Stimulated activated CD8-positive, alpha-beta memory T cell treated with anti-CD3 and anti-CD28 coated beads, Interleukin-2, amount 100 ng/mL, for 48 hours (primary cell): ENCODE measurements around the gene SPARC.
"Not testable (repeated sequence)": the region's sequence is repeated elsewhere in the genome, so short reads cannot be mapped to it uniquely, and the experiment has no call there.

Experiments
- DNase-seq, 2 donors: peaks; one replicate each; pipeline ENCODE4 v3.0.0-alpha.2; 2020; ENCODE audit warnings: low read depth in 2 of 2

The SPARC gene, protein sequence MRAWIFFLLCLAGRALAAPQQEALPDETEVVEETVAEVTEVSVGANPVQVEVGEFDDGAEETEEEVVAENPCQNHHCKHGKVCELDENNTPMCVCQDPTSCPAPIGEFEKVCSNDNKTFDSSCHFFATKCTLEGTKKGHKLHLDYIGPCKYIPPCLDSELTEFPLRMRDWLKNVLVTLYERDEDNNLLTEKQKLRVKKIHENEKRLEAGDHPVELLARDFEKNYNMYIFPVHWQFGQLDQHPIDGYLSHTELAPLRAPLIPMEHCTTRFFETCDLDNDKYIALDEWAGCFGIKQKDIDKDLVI

DNA sequence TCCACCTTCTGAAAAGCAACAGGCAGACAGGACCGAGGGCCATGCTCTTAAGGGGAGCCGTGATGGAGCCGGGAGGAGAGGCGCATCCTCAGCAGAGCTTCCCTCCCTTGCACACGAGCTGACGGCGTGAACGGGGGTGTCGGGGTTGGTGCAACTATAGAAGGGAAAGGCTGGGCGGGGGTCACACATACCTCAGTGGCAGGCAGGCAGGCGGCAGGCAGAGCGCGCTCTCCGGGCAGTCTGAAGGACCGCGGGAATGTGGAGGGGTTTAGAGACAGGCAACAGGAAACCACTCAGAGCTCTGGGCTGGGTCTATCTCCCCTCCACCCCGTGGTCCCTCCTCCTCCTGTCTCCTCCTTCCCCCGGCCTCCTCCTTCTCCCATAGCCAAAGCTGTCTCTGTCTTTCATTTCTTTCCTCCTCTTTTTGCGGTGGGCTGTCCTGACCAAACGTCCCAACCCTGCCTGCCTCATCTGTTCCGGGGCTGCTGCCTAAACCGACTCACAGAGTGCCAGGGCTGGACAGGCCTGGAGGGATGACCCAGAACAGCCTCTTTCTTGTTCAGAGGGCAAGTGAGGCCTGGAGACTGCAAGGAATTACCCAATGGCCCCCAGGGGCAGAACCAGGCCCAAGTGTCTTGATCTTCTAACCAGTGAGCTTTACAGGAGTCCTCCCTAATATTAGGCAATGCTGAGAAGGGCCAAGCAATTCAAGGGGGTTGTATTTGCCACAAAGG lies at the start of gene SPARC:
TSS of gene SPARC (minus strand) at position 242 of the 734 bp plus-strand sequence. CDS start 10,727 bp downstream, outside the sequence.
- no peak for DNase-seq

GRCh38 chr5:151735646-151736045 lies 48.9 kb upstream of the SPARC start:
- no peak for DNase-seq

- no peak for DNase-seq
Observed at GRCh38 chr5:151734064-151734408, 47.3 kb upstream of the SPARC start.

DNA sequence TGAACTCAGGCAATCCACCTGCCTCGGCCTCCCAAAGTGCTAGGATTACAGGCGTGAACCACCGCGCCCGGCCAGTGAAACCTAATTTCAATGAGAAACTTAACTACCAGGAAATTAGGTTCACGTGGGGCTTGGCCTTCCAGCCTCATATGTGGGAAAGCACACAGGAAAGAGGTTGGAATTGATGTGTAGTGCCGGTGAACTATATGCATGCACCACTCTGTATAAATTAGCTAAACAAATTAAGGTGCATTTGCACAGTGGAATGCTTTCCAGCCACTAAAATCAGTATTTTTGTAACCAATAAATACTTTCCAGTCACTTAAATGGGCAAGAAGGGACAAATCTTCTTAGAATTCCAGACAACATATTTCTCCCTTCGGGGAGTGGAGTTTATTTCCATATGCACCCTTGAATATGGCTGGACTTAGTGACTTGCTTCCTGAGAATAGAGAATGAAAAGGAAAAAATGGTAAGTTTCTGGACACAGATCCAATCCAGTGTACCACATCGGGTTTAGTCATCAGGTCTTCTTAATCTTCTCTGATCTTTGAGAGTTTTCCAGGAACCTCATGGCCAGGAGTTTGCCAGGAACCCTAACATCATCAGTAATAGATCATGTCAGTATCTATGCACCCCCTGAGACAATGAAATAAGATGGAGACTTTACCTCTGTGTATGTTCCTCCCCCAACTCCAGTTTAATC lies 46.8 kb upstream of the SPARC start:
- no peak for DNase-seq

DNA sequence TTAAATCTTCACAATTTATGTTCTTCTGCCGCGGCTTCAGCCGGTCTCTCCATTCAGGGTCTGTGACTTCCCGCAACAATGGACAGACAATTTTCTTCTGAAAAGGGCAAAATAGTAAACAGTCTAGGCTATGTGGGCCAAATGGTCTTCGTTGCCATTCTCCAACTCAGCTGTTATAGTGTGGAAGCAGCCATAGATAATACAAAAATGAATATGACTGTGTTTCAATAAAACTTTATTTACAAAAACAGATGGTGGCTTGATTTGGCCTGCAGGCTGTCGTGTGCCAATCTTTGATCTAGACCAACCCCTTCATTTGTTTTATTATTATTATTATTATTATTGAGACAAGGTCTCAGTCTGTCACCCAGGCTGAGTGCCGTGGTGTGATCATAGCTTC lies 43.7 kb upstream of the SPARC start:
- DNase-seq, result no peak

DNA sequence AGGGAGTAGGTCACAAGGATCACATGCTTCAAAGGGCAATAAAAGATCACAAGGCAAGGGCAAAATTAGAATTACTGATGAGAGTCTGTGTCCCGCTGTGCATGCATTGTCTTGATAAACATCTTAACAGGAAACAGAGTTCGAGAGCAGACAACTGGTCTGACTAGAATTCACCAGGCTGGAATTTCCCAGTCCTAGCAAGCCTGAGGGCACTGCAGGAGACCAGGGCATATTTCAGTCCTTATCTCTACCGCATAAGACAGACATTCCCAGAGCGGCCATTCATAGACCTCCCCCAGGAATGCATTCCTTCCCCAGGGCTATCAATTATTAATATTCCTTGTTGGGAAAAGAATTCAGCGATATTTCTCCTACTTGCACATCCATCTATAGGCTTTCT lies 42.9 kb upstream of the SPARC start:
- DNase-seq, result not testable (repeated sequence)

- no peak for DNase-seq
Observed at GRCh38 chr5:151724360-151724759, 37.6 kb upstream of the SPARC start.

DNA sequence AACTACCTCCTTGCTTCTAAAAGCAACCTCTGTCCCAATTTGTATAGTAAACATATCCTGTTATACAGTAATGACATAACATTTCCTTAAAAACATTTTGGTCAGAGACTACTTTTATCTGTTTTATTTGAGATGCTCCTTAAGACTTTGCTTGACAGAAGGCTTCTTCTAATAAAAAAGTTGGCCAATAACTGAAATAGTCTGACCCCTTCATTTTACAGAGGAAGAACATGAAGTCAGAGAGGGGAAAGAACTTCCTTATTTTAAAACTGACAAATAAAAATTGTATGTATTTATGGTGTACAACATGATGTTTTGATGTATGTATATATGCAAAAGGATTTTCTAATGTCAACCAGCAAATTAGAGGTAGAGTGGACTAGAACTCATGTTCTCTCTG lies 35.8 kb upstream of the SPARC start:
- no peak for DNase-seq

DNA sequence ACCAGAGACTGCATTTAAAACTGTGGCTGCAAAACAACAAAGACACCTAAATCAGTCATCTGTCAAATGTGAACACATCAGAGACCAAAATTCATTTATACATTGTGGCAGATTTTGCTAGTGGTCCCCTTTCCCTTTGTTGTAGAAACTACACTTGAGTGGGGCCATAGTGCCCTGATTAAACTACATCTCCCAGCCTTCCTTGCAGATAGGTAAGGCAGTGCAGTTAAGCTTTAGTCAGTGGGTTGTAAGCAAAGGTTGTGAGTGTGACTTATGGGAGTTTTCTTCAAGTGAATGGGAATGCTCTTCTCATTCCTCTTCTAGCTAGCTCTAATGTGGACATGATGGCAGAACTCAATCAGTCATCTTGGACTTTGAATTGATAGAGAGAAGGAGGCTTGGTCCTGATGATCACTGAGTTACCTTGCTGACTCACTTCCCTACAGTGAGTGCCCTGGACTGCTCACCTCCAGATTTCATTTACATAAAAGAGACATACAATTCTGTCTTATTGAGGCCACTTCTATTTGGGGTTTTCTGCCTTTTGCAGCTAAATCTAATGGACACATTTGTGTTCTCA lies 35.2 kb upstream of the SPARC start:
- DNase-seq, result no peak

GRCh38 chr5:151721087-151721646 lies 34.5 kb upstream of the SPARC start:
- no peak for DNase-seq

GRCh38 chr5:151720215-151720614 lies 33.5 kb upstream of the SPARC start:
- no peak for DNase-seq

GRCh38 chr5:151719228-151720000 lies 32.7 kb upstream of the SPARC start:
- DNase-seq, result no peak

GRCh38 chr5:151718646-151719045 lies 31.9 kb upstream of the SPARC start:
- no peak for DNase-seq

GRCh38 chr5:151718153-151718552 lies 31.4 kb upstream of the SPARC start:
- no peak for DNase-seq

DNA sequence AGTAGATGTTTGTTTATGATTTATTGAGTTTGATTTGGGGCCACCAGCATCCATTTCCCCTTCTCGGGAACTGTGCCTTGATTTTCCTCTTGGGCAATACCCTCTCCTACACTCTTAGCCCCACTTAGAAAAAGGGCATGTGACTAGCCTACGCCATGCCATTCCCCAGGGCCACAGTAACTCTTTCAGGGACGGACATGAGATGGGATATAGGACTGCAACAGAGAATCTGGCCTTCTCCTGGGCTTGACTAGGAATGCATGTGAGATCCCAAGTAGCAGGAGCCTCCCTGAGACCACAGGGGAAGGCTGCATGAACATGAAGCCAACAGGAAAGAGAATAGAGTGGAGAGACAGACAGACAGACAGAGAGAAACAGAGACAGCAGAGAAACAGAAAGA lies 30.7 kb upstream of the SPARC start:
- no peak for DNase-seq

GRCh38 chr5:151709109-151709735 lies 22.5 kb upstream of the SPARC start:
- no peak for DNase-seq

- DNase-seq, result no peak
Observed at GRCh38 chr5:151708126-151708525, 21.4 kb upstream of the SPARC start.

DNA sequence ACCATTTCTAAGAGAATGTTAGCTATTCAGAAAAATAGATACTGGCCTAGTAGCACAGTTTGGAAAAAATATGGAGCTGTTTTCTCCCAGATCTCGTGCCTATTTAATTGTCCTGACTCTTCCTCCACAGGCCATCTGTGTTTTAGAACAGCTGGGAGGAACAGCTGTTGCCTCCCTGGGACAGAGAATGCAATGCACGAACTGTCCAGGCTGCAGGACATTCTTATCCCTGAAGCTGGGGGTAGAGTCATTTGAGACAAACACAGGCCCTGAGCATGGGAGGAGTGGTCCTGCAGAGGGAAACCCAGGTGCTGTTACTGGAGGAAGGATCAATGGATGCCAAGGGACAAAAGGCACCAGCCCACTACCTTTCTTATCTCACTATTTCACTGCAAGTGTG lies 20.9 kb upstream of the SPARC start:
- DNase-seq, result no peak

- no peak for DNase-seq
Observed at GRCh38 chr5:151706906-151707305, 20.2 kb upstream of the SPARC start.

DNA sequence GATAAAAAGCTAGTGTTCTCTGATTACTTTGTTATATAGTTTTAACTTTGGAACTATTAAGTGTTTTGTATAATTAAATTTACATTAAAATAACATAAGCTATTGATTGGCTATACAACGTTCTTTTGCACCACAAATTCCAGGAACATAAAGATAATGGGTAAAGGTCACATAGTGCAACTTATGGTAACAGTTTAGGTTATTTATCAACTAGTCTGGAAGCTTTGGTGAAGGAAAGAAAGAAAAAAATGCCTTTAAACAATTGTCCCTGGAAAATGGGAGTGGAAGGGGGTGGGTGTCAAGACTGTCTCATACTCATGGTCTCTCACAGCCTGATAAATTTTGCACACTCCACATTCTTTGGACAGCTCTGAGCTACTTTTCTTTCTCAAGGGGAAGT lies 17.1 kb upstream of the SPARC start:
- no peak for DNase-seq

DNA sequence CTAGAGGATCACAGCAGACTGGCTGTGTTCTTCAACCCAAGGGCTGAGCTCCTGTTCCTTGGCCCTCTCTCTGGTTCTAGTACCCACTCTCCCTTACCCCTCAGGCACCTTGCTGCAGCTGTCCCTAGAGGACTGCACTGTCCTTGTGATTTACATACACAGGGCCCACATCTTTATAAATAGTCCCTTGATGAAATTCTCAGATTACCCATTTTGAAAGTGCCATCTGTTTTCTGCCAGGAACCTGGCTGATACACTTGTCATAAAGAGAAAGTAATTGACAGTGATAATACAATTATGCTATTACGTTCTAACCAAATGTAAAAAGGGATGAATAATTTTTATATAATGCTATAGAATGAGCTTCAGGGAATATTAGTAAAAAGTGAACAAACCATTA lies 16.5 kb upstream of the SPARC start:
- DNase-seq, result no peak
